Measurements from ENCODE around the gene E2F6.

DNA sequence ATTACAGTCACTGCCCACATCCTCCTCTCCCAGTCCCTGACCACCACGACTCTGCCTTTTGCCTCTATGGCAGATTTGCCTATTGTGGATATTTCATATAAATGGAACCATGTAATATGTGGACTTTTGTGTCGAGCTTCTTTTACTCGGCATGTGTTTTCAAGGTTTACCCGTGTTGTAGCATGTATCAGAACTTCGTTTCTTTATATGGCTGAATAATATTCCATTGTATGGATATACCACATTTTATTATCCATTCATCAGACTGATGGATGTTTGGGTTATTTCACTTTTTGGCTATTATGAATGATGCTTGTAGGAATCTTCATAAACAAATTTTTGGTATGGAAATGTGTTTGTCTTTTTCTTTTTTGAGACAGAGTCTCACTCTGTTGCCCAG is 24.2 kb upstream of the E2F6 start:
- TF ChIP-seq, protein P1, sequence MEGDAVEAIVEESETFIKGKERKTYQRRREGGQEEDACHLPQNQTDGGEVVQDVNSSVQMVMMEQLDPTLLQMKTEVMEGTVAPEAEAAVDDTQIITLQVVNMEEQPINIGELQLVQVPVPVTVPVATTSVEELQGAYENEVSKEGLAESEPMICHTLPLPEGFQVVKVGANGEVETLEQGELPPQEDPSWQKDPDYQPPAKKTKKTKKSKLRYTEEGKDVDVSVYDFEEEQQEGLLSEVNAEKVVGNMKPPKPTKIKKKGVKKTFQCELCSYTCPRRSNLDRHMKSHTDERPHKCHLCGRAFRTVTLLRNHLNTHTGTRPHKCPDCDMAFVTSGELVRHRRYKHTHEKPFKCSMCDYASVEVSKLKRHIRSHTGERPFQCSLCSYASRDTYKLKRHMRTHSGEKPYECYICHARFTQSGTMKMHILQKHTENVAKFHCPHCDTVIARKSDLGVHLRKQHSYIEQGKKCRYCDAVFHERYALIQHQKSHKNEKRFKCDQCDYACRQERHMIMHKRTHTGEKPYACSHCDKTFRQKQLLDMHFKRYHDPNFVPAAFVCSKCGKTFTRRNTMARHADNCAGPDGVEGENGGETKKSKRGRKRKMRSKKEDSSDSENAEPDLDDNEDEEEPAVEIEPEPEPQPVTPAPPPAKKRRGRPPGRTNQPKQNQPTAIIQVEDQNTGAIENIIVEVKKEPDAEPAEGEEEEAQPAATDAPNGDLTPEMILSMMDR (conservative IDR thresholded peaks at IDR 0.05; ENCODE audit: low read depth, low read length), result no peak
- TF ChIP-seq EZH2 (IDR thresholded peaks at IDR 0.05; ENCODE audit: borderline replicate concordance, low read depth, low read length, poor library complexity, severe bottlenecking), result no peak

Measured in A673 (cell line).